CD4-positive, alpha-beta T cell treated with Interleukin-17A for 4 hours (primary cell): Measurements from ENCODE around the gene RPL28.
"Not testable (repeated sequence)": the region's sequence is repeated elsewhere in the genome, so short reads cannot be mapped to it uniquely, and the experiment has no call there.

Source experiments
- DNase-seq: peaks from one replicate; pipeline ENCODE4 v3.0.0-alpha.2; 2020; ENCODE audit warnings: mixed read lengths

The RPL28 gene

GRCh38 chr19:55433292-55433691, 47.6 kb downstream of the RPL28 start:
- DNase-seq: no peak

GRCh38 chr19:55434356-55434919, 48.7 kb downstream of the RPL28 start:
- DNase-seq: no peak

- no peak for DNase-seq
These were observed 49.3 kb downstream of the RPL28 start for GRCh38 chr19:55435020-55435419.

- no peak for DNase-seq
These were observed 51.1 kb downstream of the RPL28 start for GRCh38 chr19:55436847-55437246.

GRCh38 chr19:55437410-55437809, 51.7 kb downstream of the RPL28 start:
- DNase-seq: peak; percentile 36

- no peak for DNase-seq
These were observed 53.3 kb downstream of the RPL28 start for GRCh38 chr19:55439052-55439451.

- DNase-seq: no peak
These were observed 54.8 kb downstream of the RPL28 start for GRCh38 chr19:55440411-55441105.

GRCh38 chr19:55441319-55441691, 55.6 kb downstream of the RPL28 start:
- DNase-seq: no peak

GRCh38 chr19:55441692-55442321, 56.1 kb downstream of the RPL28 start:
- DNase-seq: no peak

GRCh38 chr19:55442372-55442961, 56.7 kb downstream of the RPL28 start:
- DNase-seq: no peak

- no peak for DNase-seq
These were observed 57.5 kb downstream of the RPL28 start, which contains the start of gene SHISA7 for GRCh38 chr19:55443045-55443823. Gene SHISA7, minus strand, starts transcription at chr19:55443300. Its CDS starts 437 bp downstream, at chr19:55442863.

- DNase-seq: no peak
These were observed 58.2 kb downstream of the RPL28 start for GRCh38 chr19:55443824-55444480.

- no peak for DNase-seq
These were observed 58.9 kb downstream of the RPL28 start for GRCh38 chr19:55444646-55445045.

GRCh38 chr19:55446060-55446459, 60.3 kb downstream of the RPL28 start:
- DNase-seq: no peak

- no peak for DNase-seq
These were observed 61.9 kb downstream of the RPL28 start for GRCh38 chr19:55447421-55448174.

GRCh38 chr19:55448175-55448490, 62.4 kb downstream of the RPL28 start:
- DNase-seq: not testable (repeated sequence)

- DNase-seq: no peak
These were observed 63.7 kb downstream of the RPL28 start for GRCh38 chr19:55449469-55449868.

- DNase-seq: peak; percentile 26
These were observed 65.6 kb downstream of the RPL28 start for GRCh38 chr19:55451163-55451964.

- DNase-seq: peak; percentile 32
These were observed 66.4 kb downstream of the RPL28 start for GRCh38 chr19:55451965-55452748.
